Caco-2 (cell line): ENCODE data around the gene RUFY3. TPM values are rescaled to one million over a fixed set of nuclear protein-coding genes. Genes with fewer than 3 reads are reported as not detected.

Experiments used
- BruUV-seq: library from RNA; stranded (reverse); fragments of 400-500 nt; replicated peaks from 2 replicates; lab custom pipeline; 2021; lab: Mats Ljungman, UMichigan
- CTCF ChIA-PET: fragments of 300-600 bp; sonication (Branson Sonifier 250); formaldehyde crosslinking; loops from one replicate; lab custom pipeline; 2022; ENCODE audit warnings: antibody characterized with exemption; lab: Charles Lee
- POLR2A ChIA-PET: fragments of 300-600 bp; sonication (Branson Sonifier 250); formaldehyde crosslinking; loops from one replicate; lab custom pipeline; 2022; ENCODE audit warnings: antibody characterized with exemption; lab: Charles Lee
- DNase-seq, 2 experiments: peaks; one replicate each; pipeline versions ENCODE4 v3.0.0 to v3.0.0-alpha.2; 2020 to 2022
- H3K27me3 ChIP-seq: replicated peaks from 2 replicates; pipeline ENCODE4 v1.6.0; 2011; ENCODE audit warnings: low read length; ENCODE audit not compliant: control insufficient read depth, insufficient read depth
- H3K36me3 ChIP-seq: 2 replicates; pipeline ENCODE4 v1.5.1; 2011; ENCODE audit warnings: low read length; ENCODE audit not compliant: control insufficient read depth, insufficient read depth
- H3K4me1 ChIP-seq: fragments of 250-450 bp; sonication (Bioruptor Pico); 2 replicates; pipeline ENCODE4 v1.5.1; 2020; ENCODE audit warnings: mild to moderate bottlenecking
- H3K4me3 ChIP-seq: 2 replicates; pipeline ENCODE4 v1.5.1; 2011; ENCODE audit warnings: low read depth, mild to moderate bottlenecking, control low read depth, low read length
- H3K9me3 ChIP-seq: fragments of 250-450 bp; sonication (Bioruptor Pico); 2 replicates; pipeline ENCODE4 v1.5.1; 2020; ENCODE audit warnings: mild to moderate bottlenecking, moderate library complexity
- H3K27ac Mint-ChIP-seq: one replicate; pipeline ENCODE4 v1.8.0; 2022; ENCODE audit warnings: mixed read lengths; ENCODE audit not compliant: unreplicated experiment
- H3K27me3 Mint-ChIP-seq: one replicate; pipeline ENCODE4 v1.8.0; 2022; ENCODE audit warnings: mixed read lengths; ENCODE audit not compliant: insufficient read depth, unreplicated experiment
- H3K36me3 Mint-ChIP-seq: one replicate; pipeline ENCODE4 v1.8.0; 2022; ENCODE audit warnings: mild to moderate bottlenecking, mixed read lengths; ENCODE audit not compliant: insufficient read depth, unreplicated experiment
- H3K4me1 Mint-ChIP-seq: one replicate; pipeline ENCODE4 v1.8.0; 2022; ENCODE audit warnings: low read depth, mixed read lengths; ENCODE audit not compliant: unreplicated experiment
- H3K4me3 Mint-ChIP-seq: one replicate; pipeline ENCODE4 v1.8.0; 2022; ENCODE audit warnings: mild to moderate bottlenecking, moderate library complexity, mixed read lengths; ENCODE audit not compliant: unreplicated experiment
- H3K9me3 Mint-ChIP-seq: one replicate; pipeline ENCODE4 v1.8.0; 2022; ENCODE audit warnings: mixed read lengths; ENCODE audit not compliant: unreplicated experiment
- intact Hi-C: fragments of 100-400 bp; cut with micrococcal nuclease; formaldehyde crosslinking; loops from one replicate; pipeline ENCODE4 v1.10.0; 2022; ENCODE audit not compliant: unreplicated experiment
- total RNA-seq: library from RNA; stranded (reverse); gene quantifications from 2 replicates; pipeline ENCODE4 v1.2.3, GENCODE V29; 2022
- TF ChIP-seq, protein P1 (sequence below), 2 experiments: fragments of 200-600 bp in 1 of 2; IDR thresholded peaks; 1 replicate in 1 of 2; 2 replicates in 1 of 2; pipeline versions ENCODE4 v1.5.1 to v1.8.0; 2011 to 2022; ENCODE audit warnings: antibody characterized with exemption in 1 of 2, control low read depth in 1 of 2, inconsistent platforms in 1 of 2, low read depth in 1 of 2, low read length in 1 of 2, mild to moderate bottlenecking in 1 of 2, moderate library complexity in 1 of 2; ENCODE audit not compliant: insufficient read depth in 1 of 2, severe bottlenecking in 1 of 2, unreplicated experiment in 1 of 2

Gene RUFY3
- total RNA-seq, 1 experiment from 2014 or later, result 36.6 TPM

- DNase-seq, result no peak
- ChIA-PET CTCF (no interaction called here), POLR2A (no interaction called here)
- Histone ChIP-seq H3K9me3 (no peaks in the 10 kb centered on the region), H3K27me3 (no peaks in the 10 kb centered on the region), H3K4me3 (no peak overlapping the region), H3K4me1 (no peaks in the 10 kb centered on the region), H3K36me3 (no peaks in the 10 kb centered on the region)
- no TSS peak for BruUV-seq
- Mint-ChIP-seq H3K9me3 (no peaks in the 10 kb centered on the region), H3K27me3 (no peaks in the 10 kb centered on the region), H3K4me3 (no peak overlapping the region), H3K4me1 (no peaks in the 10 kb centered on the region), H3K27ac (no peak overlapping the region), H3K36me3 (peaks cover 7% of the 10 kb centered on the region)
- intact Hi-C loops, result no loop called here
- TF ChIP-seq, protein P1, sequence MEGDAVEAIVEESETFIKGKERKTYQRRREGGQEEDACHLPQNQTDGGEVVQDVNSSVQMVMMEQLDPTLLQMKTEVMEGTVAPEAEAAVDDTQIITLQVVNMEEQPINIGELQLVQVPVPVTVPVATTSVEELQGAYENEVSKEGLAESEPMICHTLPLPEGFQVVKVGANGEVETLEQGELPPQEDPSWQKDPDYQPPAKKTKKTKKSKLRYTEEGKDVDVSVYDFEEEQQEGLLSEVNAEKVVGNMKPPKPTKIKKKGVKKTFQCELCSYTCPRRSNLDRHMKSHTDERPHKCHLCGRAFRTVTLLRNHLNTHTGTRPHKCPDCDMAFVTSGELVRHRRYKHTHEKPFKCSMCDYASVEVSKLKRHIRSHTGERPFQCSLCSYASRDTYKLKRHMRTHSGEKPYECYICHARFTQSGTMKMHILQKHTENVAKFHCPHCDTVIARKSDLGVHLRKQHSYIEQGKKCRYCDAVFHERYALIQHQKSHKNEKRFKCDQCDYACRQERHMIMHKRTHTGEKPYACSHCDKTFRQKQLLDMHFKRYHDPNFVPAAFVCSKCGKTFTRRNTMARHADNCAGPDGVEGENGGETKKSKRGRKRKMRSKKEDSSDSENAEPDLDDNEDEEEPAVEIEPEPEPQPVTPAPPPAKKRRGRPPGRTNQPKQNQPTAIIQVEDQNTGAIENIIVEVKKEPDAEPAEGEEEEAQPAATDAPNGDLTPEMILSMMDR (IDR thresholded peaks at IDR 0.05; ENCODE audit: insufficient read depth in 1 of 2, low read depth in 1 of 2, low read length in 1 of 2, severe bottlenecking in 1 of 2, unreplicated experiment in 1 of 2), result no peak
These were observed 79.6 kb downstream of the RUFY3 start for GRCh38 chr4:70801265-70801809.

GRCh38 chr4:70802928-70803580 lies 81.3 kb downstream of the RUFY3 start:
- Histone ChIP-seq H3K9me3 (no peaks in the 10 kb centered on the region), H3K36me3 (no peaks in the 10 kb centered on the region), H3K4me3 (no peak overlapping the region), H3K4me1 (no peaks in the 10 kb centered on the region), H3K27me3 (no peaks in the 10 kb centered on the region)
- Mint-ChIP-seq H3K27ac (no peak overlapping the region), H3K27me3 (no peaks in the 10 kb centered on the region), H3K36me3 (no peaks in the 10 kb centered on the region), H3K4me1 (no peaks in the 10 kb centered on the region), H3K9me3 (no peaks in the 10 kb centered on the region), H3K4me3 (no peak overlapping the region)
- intact Hi-C loops, result no loop called here
- BruUV-seq, result no TSS peak
- TF ChIP-seq, protein P1 (IDR thresholded peaks at IDR 0.05; ENCODE audit: insufficient read depth in 1 of 2, low read depth in 1 of 2, low read length in 1 of 2, severe bottlenecking in 1 of 2, unreplicated experiment in 1 of 2), result no peak
- ChIA-PET CTCF (interaction anchor here (0.6 kb wide), 1 partner anchor 34 kb away, joined by 3 read pairs; no protein-coding TSS in a partner anchor), POLR2A (interaction anchor here (0.6 kb wide), 1 partner anchor 98 kb away, joined by 3 read pairs; no protein-coding TSS in a partner anchor)
- DNase-seq, result no peak

DNA sequence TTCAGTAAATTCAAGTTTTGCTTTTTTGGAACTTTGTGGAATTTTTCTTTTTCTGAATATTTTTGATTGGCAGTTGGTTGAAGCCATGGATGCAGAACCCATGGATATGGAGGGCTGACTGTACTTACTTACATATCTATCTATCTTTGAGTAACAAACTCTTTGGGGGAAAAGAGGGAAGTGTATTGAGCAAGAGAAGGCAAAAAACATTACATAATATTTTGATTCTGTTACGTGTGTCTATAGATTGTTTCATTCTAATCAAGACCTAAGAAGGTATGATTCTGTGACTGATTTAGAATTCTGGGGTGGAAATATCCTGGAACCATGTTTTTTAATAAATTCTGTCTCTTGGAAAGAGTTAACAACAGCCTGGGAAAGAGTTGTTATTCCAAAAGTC lies 86.4 kb downstream of the RUFY3 start:
- no peak overlapping the region for H3K4me3 Mint-ChIP-seq
- BruUV-seq, result no TSS peak
- H3K36me3 Mint-ChIP-seq, result no peaks in the 10 kb centered on the region
- no peak overlapping the region for H3K27ac Mint-ChIP-seq
- ChIA-PET CTCF (no interaction called here), POLR2A (no interaction called here)
- no peaks in the 10 kb centered on the region for H3K9me3 Mint-ChIP-seq
- intact Hi-C loops, result no loop called here
- Histone ChIP-seq H3K4me1 (no peaks in the 10 kb centered on the region), H3K36me3 (no peaks in the 10 kb centered on the region), H3K27me3 (no peaks in the 10 kb centered on the region), H3K9me3 (no peaks in the 10 kb centered on the region), H3K4me3 (no peak overlapping the region)
- no peak for DNase-seq
- TF ChIP-seq, protein P1 (IDR thresholded peaks at IDR 0.05; ENCODE audit: insufficient read depth in 1 of 2, low read depth in 1 of 2, low read length in 1 of 2, severe bottlenecking in 1 of 2, unreplicated experiment in 1 of 2), result no peak
- no peaks in the 10 kb centered on the region for H3K27me3 Mint-ChIP-seq
- H3K4me1 Mint-ChIP-seq, result no peaks in the 10 kb centered on the region
